Stimulated activated CD4-positive, alpha-beta T cell treated with anti-CD3 and anti-CD28 coated beads, Interleukin-15, amount 100 ng/mL, for 24 hours (primary cell): Measurements from ENCODE around the gene DHH.
A peak's percentile ranks its signal among the peaks of the same experiment; 100 is the strongest.

Experiments used
- DNase-seq: peaks from one replicate; pipeline ENCODE4 v3.0.0-alpha.2; 2020

The DHH gene

GRCh38 chr12:49048953-49049352 lies 45.6 kb downstream of the DHH start:
- DNase-seq, result no peak

- DNase-seq, result no peak
These were observed 48.3 kb downstream of the DHH start for GRCh38 chr12:49046129-49046895.

GRCh38 chr12:49044660-49045059 lies 49.9 kb downstream of the DHH start:
- DNase-seq, result no peak

GRCh38 chr12:49043856-49044258 lies 50.7 kb downstream of the DHH start:
- peak; percentile 87 for DNase-seq

GRCh38 chr12:49043241-49043640 lies 51.4 kb downstream of the DHH start:
- DNase-seq, result no peak

GRCh38 chr12:49041881-49042484 lies 52.6 kb downstream of the DHH start:
- no peak for DNase-seq

GRCh38 chr12:49041036-49041880 lies 53.3 kb downstream of the DHH start:
- no peak for DNase-seq

GRCh38 chr12:49040364-49040855 lies 54.2 kb downstream of the DHH start:
- no peak for DNase-seq

- no peak for DNase-seq
These were observed 54.9 kb downstream of the DHH start for GRCh38 chr12:49039421-49040363.

GRCh38 chr12:49038291-49038955 lies 56.2 kb downstream of the DHH start:
- DNase-seq, result no peak

GRCh38 chr12:49037947-49038237 lies 56.7 kb downstream of the DHH start:
- no peak for DNase-seq

GRCh38 chr12:49037111-49037946 lies 57.3 kb downstream of the DHH start:
- no peak for DNase-seq
